PC-3 (cell line): ENCODE measurements around the gene MYO18A. TPM values are rescaled to one million over a fixed set of nuclear protein-coding genes. Genes with fewer than 3 reads are reported as not detected.

Experiments used
- ATAC-seq: fragments of 200-7000 bp; cut with Tn5 transposase; 2 replicates; pipeline ENCODE4 v1.9.1; 2020; ENCODE audit warnings: mild to moderate bottlenecking, moderate library complexity
- BruUV-seq: library from RNA; stranded (reverse); fragments of 400-500 nt; replicated peaks from 2 replicates; lab custom pipeline; 2021; lab: Mats Ljungman, UMichigan
- CTCF ChIA-PET: fragments of 300-600 bp; sonication (Branson Sonifier 250); formaldehyde crosslinking; loops from one replicate; lab custom pipeline; 2022; ENCODE audit warnings: antibody characterized with exemption; lab: Charles Lee
- POLR2A ChIA-PET: fragments of 300-600 bp; sonication (Branson Sonifier 250); formaldehyde crosslinking; loops from one replicate; lab custom pipeline; 2022; ENCODE audit warnings: antibody characterized with exemption; ENCODE audit not compliant: unreplicated experiment; lab: Charles Lee
- DNase-seq: peaks from one replicate; pipeline ENCODE4 v3.0.0-alpha.2; 2015
- H2AFZ ChIP-seq: fragments of 300-600 bp; sonication (generic); 2 replicates; pipeline ENCODE4 v1.6.0; 2016; ENCODE audit warnings: antibody characterized with exemption, low read length
- H3F3A ChIP-seq: fragments of 300-600 bp; sonication (generic); one replicate; pipeline ENCODE4 v1.6.0; 2017; ENCODE audit warnings: antibody characterized with exemption, low read length, control low read depth, mild to moderate bottlenecking; ENCODE audit not compliant: unreplicated experiment
- H3K27ac ChIP-seq: fragments of 300-600 bp; sonication (generic); 2 replicates; pipeline ENCODE4 v1.5.1; 2016; ENCODE audit warnings: mild to moderate bottlenecking, low read length
- H3K27me3 ChIP-seq: fragments of 300-600 bp; sonication (generic); 2 replicates; pipeline ENCODE4 v1.6.1; 2016; ENCODE audit warnings: low read length, mixed read lengths
- H3K36me3 ChIP-seq: fragments of 300-600 bp; sonication (generic); 2 replicates; pipeline ENCODE4 v1.6.1; 2016; ENCODE audit warnings: low read depth, mixed run types, low read length, mixed read lengths
- H3K4me1 ChIP-seq: fragments of 300-600 bp; sonication (generic); 2 replicates; pipeline ENCODE4 v1.5.1; 2016; ENCODE audit warnings: low read length; ENCODE audit not compliant: insufficient read depth
- H3K4me2 ChIP-seq: fragments of 300-600 bp; sonication (generic); 2 replicates; pipeline ENCODE4 v1.6.0; 2016; ENCODE audit warnings: low read length
- H3K4me3 ChIP-seq: fragments of 300-600 bp; sonication (generic); 2 replicates; pipeline ENCODE4 v1.5.1; 2016; ENCODE audit warnings: mild to moderate bottlenecking, low read length, mixed read lengths
- H3K79me2 ChIP-seq: fragments of 300-600 bp; sonication (generic); 2 replicates; pipeline ENCODE4 v1.6.1; 2017; ENCODE audit warnings: low read length, mixed read lengths
- H3K9ac ChIP-seq: fragments of 300-600 bp; sonication (generic); 2 replicates; pipeline ENCODE4 v1.6.0; 2016; ENCODE audit warnings: mild to moderate bottlenecking, low read length
- H3K9me2 ChIP-seq: fragments of 300-600 bp; sonication (generic); replicated peaks from 2 replicates; pipeline ENCODE4 v1.6.1; 2016; ENCODE audit warnings: mixed run types, low read length, mixed read lengths
- H3K9me3 ChIP-seq: fragments of 300-600 bp; sonication (generic); 2 replicates; pipeline ENCODE4 v1.6.1; 2016; ENCODE audit warnings: low read length, mixed read lengths
- H4K20me1 ChIP-seq: fragments of 300-600 bp; sonication (generic); 2 replicates; pipeline ENCODE4 v1.6.1; 2016; ENCODE audit warnings: low read length, mixed read lengths
- EZH2 ChIP-seq: fragments of 300-600 bp; sonication (generic); IDR thresholded peaks from one replicate; pipeline ENCODE4 v1.6.1; 2017; ENCODE audit warnings: antibody characterized with exemption, mild to moderate bottlenecking, low read length; ENCODE audit not compliant: unreplicated experiment
- EZH2phosphoT487 ChIP-seq: fragments of 300-600 bp; sonication (generic); IDR thresholded peaks from 2 replicates; pipeline ENCODE4 v1.6.1; 2018; ENCODE audit warnings: mild to moderate bottlenecking, antibody characterized with exemption, low read length, borderline replicate concordance
- intact Hi-C: fragments of 100-400 bp; cut with micrococcal nuclease; formaldehyde crosslinking; loops from 2 replicates; pipeline ENCODE4 v1.9.0; 2023
- total RNA-seq: library from RNA; depleted of rRNA; stranded (reverse); fragments of >200 nt; gene quantifications from 2 replicates; pipeline ENCODE4 v1.2.3, GENCODE V29; 2014
- TF ChIP-seq, protein P1 (sequence below): fragments of 300-600 bp; sonication (generic); conservative IDR thresholded peaks from 2 replicates; pipeline ENCODE4 v1.5.1; 2017; ENCODE audit warnings: antibody characterized with exemption, low read depth, mild to moderate bottlenecking, low read length

Gene MYO18A
- total RNA-seq, 1 experiment from 2014 or later, result 28.0 TPM

- TF ChIP-seq, protein P1, sequence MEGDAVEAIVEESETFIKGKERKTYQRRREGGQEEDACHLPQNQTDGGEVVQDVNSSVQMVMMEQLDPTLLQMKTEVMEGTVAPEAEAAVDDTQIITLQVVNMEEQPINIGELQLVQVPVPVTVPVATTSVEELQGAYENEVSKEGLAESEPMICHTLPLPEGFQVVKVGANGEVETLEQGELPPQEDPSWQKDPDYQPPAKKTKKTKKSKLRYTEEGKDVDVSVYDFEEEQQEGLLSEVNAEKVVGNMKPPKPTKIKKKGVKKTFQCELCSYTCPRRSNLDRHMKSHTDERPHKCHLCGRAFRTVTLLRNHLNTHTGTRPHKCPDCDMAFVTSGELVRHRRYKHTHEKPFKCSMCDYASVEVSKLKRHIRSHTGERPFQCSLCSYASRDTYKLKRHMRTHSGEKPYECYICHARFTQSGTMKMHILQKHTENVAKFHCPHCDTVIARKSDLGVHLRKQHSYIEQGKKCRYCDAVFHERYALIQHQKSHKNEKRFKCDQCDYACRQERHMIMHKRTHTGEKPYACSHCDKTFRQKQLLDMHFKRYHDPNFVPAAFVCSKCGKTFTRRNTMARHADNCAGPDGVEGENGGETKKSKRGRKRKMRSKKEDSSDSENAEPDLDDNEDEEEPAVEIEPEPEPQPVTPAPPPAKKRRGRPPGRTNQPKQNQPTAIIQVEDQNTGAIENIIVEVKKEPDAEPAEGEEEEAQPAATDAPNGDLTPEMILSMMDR, result no peak
- H3K9ac ChIP-seq, result no peak overlapping the region
- H3F3A ChIP-seq, result no peaks in the 10 kb centered on the region
- intact Hi-C loops, result no loop called here
- H3K4me2 ChIP-seq, result no peak overlapping the region
- BruUV-seq, result no TSS peak
- H3K4me1 ChIP-seq, result no peaks in the 10 kb centered on the region
- no peak overlapping the region for H2AFZ ChIP-seq
- no peaks in the 10 kb centered on the region for H3K9me3 ChIP-seq
- ChIA-PET CTCF (no interaction called here), POLR2A (no interaction called here)
- no peaks in the 10 kb centered on the region for H3K36me3 ChIP-seq
- ATAC-seq (no peak), DNase-seq (no peak)
- no peaks in the 10 kb centered on the region for H3K79me2 ChIP-seq
- no peak overlapping the region for H3K4me3 ChIP-seq
- H3K27ac ChIP-seq, result no peak overlapping the region
- H3K27me3 ChIP-seq, result peaks cover 93% of the 10 kb centered on the region
- H3K9me2 ChIP-seq, result no peaks in the 10 kb centered on the region
- H4K20me1 ChIP-seq, result no peaks in the 10 kb centered on the region
Observed at GRCh38 chr17:29032013-29032856, 148.0 kb downstream of the MYO18A start.

DNA sequence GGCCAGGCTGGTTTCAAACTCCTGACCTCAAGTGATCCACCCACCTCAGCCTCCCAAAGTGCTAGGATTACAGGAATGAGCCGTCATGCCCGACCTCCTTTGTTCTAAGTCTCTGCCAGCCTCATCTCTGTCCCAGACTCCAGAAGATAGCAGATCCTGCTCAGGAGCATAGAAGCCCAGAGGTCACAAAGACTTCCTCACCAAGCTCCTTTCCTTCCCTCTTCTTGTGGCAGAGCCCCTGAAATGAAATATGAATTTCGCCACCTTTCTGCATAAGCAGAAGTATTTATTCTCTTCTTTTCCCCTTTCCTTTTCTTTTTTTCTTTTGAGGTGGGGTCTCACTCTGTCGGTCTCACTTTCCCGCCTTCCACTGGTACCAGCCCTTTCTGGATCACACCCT, 148.7 kb downstream of the MYO18A start:
- no peaks in the 10 kb centered on the region for H3K4me1 ChIP-seq
- CTCF ChIA-PET, result no interaction called here

DNA sequence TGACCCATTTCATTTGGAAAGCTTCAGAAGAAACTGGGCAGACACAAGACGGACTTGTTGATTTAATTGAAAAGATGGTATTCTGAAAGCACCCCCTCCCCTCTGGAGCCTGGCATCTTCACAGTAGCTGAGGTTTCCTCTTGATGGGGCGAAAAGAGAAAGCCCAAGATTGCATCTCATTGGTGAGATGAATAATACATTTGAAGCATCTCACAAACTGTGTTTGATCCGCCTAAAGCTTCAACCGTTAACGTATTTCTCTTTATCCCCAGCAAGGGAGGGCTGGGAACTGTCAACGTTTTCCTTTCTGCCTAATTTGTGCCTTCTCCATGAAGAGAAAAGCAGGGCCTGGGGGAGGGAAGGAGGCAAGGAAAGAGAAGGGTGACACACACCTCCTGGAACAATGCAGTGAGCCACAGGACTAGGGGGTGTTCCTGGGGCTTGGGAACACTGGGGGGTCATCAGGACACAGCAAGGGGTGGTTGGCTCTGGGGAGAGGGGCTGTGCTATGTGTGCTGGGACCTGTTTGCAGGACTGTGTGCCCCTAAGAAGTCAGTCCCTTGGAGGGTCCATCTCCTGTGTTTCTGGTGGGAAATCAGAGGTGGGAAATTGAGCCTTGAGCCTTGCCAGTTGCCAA, 155.8 kb downstream of the MYO18A start:
- TF ChIP-seq EZH2phosphoT487, result no peak
- TF ChIP-seq, protein P1, result no peak
- Histone ChIP-seq H4K20me1 (no peaks in the 10 kb centered on the region), H3K36me3 (no peaks in the 10 kb centered on the region), H3K9me2 (no peaks in the 10 kb centered on the region), H3K79me2 (no peaks in the 10 kb centered on the region), H3K4me3 (no peak overlapping the region), H3K9ac (no peak overlapping the region), H3K4me1 (no peaks in the 10 kb centered on the region), H3K27ac (no peak overlapping the region), H3K4me2 (no peak overlapping the region), H3F3A (no peaks in the 10 kb centered on the region), H2AFZ (no peak overlapping the region), H3K9me3 (no peaks in the 10 kb centered on the region), H3K27me3 (peaks cover 74% of the 10 kb centered on the region)
- ChIA-PET POLR2A (no interaction called here), CTCF (no interaction called here)
- intact Hi-C loops, result no loop called here
- no TSS peak for BruUV-seq
- DNase-seq, result no peak
- no peak for ATAC-seq

More for the DNA sequence above, 148.7 kb downstream of the MYO18A start:
- Histone ChIP-seq H3K9me3 (no peaks in the 10 kb centered on the region), H3K9ac (no peak overlapping the region), H3K4me2 (no peak overlapping the region), H3F3A (no peaks in the 10 kb centered on the region), H2AFZ (no peak overlapping the region), H3K27me3 (peaks cover 91% of the 10 kb centered on the region), H4K20me1 (no peaks in the 10 kb centered on the region), H3K36me3 (no peaks in the 10 kb centered on the region), H3K4me3 (no peak overlapping the region), H3K79me2 (no peaks in the 10 kb centered on the region), H3K27ac (no peak overlapping the region), H3K9me2 (no peaks in the 10 kb centered on the region)
- no TSS peak for BruUV-seq
- intact Hi-C loops, result no loop called here
- no peak for TF ChIP-seq EZH2phosphoT487
- no peak for TF ChIP-seq EZH2
- TF ChIP-seq, protein P1, result no peak
- DNase-seq (no peak), ATAC-seq (no peak)
- POLR2A ChIA-PET, result no interaction called here
